OCI-LY1 (cell line): ENCODE results near the gene XIRP1.

Experiments
- H2AFZ ChIP-seq: fragments of 200-600 bp; sonication (generic), shearing (Covaris generic); 2 replicates; pipeline ENCODE4 v1.6.0; 2014; ENCODE audit warnings: antibody characterized with exemption, mild to moderate bottlenecking, low read length
- H3F3A ChIP-seq: fragments of 200-600 bp; sonication (generic), shearing (Covaris generic); 2 replicates; pipeline ENCODE4 v1.6.0; 2014; ENCODE audit warnings: mild to moderate bottlenecking, antibody characterized with exemption, low read length, moderate library complexity; ENCODE audit not compliant: insufficient read depth
- H3K27ac ChIP-seq: fragments of 200-600 bp; sonication (generic); 2 replicates; pipeline ENCODE4 v1.5.1; 2014; ENCODE audit warnings: low read length, mixed run types, mild to moderate bottlenecking, low read depth; ENCODE audit not compliant: poor library complexity, severe bottlenecking
- H3K27me3 ChIP-seq: fragments of 200-600 bp; sonication (generic); 2 replicates; pipeline ENCODE4 v1.6.0; 2014; ENCODE audit warnings: antibody characterized with exemption, mild to moderate bottlenecking, low read length, moderate library complexity; ENCODE audit not compliant: insufficient read depth
- H3K36me3 ChIP-seq: fragments of 200-600 bp; sonication (generic); 2 replicates; pipeline ENCODE4 v1.6.1; 2014; ENCODE audit warnings: mild to moderate bottlenecking, antibody characterized with exemption, low read length, moderate library complexity, mixed read lengths; ENCODE audit not compliant: insufficient read depth
- H3K4me1 ChIP-seq: fragments of 200-600 bp; sonication (generic); 2 replicates; pipeline ENCODE4 v1.5.1; 2014; ENCODE audit warnings: mild to moderate bottlenecking, low read length, moderate library complexity; ENCODE audit not compliant: insufficient read depth, severe bottlenecking
- H3K4me2 ChIP-seq: fragments of 200-600 bp; sonication (generic), shearing (Covaris generic); 2 replicates; pipeline ENCODE4 v1.6.1; 2014; ENCODE audit warnings: low read length
- H3K4me3 ChIP-seq: fragments of 200-600 bp; sonication (generic); 2 replicates; pipeline ENCODE4 v1.5.1; 2014; ENCODE audit warnings: low read length, low read depth, mild to moderate bottlenecking, mixed read lengths; ENCODE audit not compliant: poor library complexity, severe bottlenecking
- H3K79me2 ChIP-seq: fragments of 200-600 bp; shearing (Covaris generic); 2 replicates; pipeline ENCODE4 v1.6.1; 2016; ENCODE audit warnings: mixed run types, low read length, mixed read lengths; ENCODE audit not compliant: insufficient read depth
- H3K9ac ChIP-seq: fragments of 200-600 bp; sonication (generic), shearing (Covaris generic); 2 replicates; pipeline ENCODE4 v1.6.1; 2014; ENCODE audit warnings: mild to moderate bottlenecking, low read length, mixed read lengths
- H3K9me2 ChIP-seq: fragments of 200-600 bp; sonication (generic), shearing (Covaris generic); 2 replicates; pipeline ENCODE4 v1.6.1; 2014; ENCODE audit warnings: low read depth, mild to moderate bottlenecking, low read length, mixed read lengths
- H3K9me3 ChIP-seq: fragments of 200-600 bp; shearing (Covaris generic); 2 replicates; pipeline ENCODE4 v1.6.1; 2014; ENCODE audit warnings: low read length, mixed read lengths
- H4K20me1 ChIP-seq: fragments of 200-600 bp; sonication (generic), shearing (Covaris generic); 2 replicates; pipeline ENCODE4 v1.6.0; 2016; ENCODE audit warnings: mild to moderate bottlenecking, low read length; ENCODE audit not compliant: insufficient read depth
- CTCF ChIP-seq: fragments of 200-600 bp; sonication (generic), shearing (Covaris generic); IDR thresholded peaks from 2 replicates; pipeline ENCODE4 v1.5.1; 2017; ENCODE audit warnings: mild to moderate bottlenecking, antibody characterized with exemption, low read length, moderate library complexity, mixed read lengths
- EZH2 ChIP-seq: fragments of 200-600 bp; sonication (generic), shearing (Covaris generic); IDR thresholded peaks from 2 replicates; pipeline ENCODE4 v1.8.0; 2017; ENCODE audit warnings: borderline replicate concordance, mixed run types, mild to moderate bottlenecking, antibody characterized with exemption, low read length, moderate library complexity, mixed read lengths

XIRP1 gene

GRCh38 chr3:39146083-39146501 is 46.3 kb downstream of the XIRP1 start:
- no peaks in the 10 kb centered on the region for H3F3A ChIP-seq
- peak overlapping the region; percentile 55 for H3K4me3 ChIP-seq
- peak overlapping the region; percentile 84; the same call in 1 of the 2 replicates for H3K4me2 ChIP-seq
- no peaks in the 10 kb centered on the region for H3K27me3 ChIP-seq
- no peak overlapping the region for H3K9ac ChIP-seq
- no peaks in the 10 kb centered on the region for H3K9me3 ChIP-seq
- no peaks in the 10 kb centered on the region for H4K20me1 ChIP-seq
- TF ChIP-seq CTCF (no peak), EZH2 (no peak)
- H3K36me3 ChIP-seq: peaks cover 44% of the 10 kb centered on the region
- no peaks in the 10 kb centered on the region for H3K9me2 ChIP-seq
- peak overlapping the region; percentile 94 for H3K27ac ChIP-seq
- H2AFZ ChIP-seq: no peak overlapping the region
- peaks cover 71% of the 10 kb centered on the region for H3K4me1 ChIP-seq
- H3K79me2 ChIP-seq: no peaks in the 10 kb centered on the region

- H3K4me3 ChIP-seq: no peak overlapping the region
- no peaks in the 10 kb centered on the region for H3K79me2 ChIP-seq
- peaks cover 56% of the 10 kb centered on the region for H3K36me3 ChIP-seq
- no peak overlapping the region for H2AFZ ChIP-seq
- no peaks in the 10 kb centered on the region for H3K9me3 ChIP-seq
- no peak overlapping the region for H3K4me2 ChIP-seq
- no peak overlapping the region for H3K27ac ChIP-seq
- H4K20me1 ChIP-seq: no peaks in the 10 kb centered on the region
- no peaks in the 10 kb centered on the region for H3F3A ChIP-seq
- no peak for TF ChIP-seq CTCF
- TF ChIP-seq EZH2: no peak
- no peaks in the 10 kb centered on the region for H3K9me2 ChIP-seq
- H3K27me3 ChIP-seq: no peaks in the 10 kb centered on the region
- peaks cover 60% of the 10 kb centered on the region for H3K4me1 ChIP-seq
- no peak overlapping the region for H3K9ac ChIP-seq
Observed at GRCh38 chr3:39144748-39145380, 47.5 kb downstream of the XIRP1 start.

- peaks cover 56% of the 10 kb centered on the region for H3K36me3 ChIP-seq
- TF ChIP-seq EZH2: no peak
- no peak for TF ChIP-seq CTCF
- no peaks in the 10 kb centered on the region for H3F3A ChIP-seq
- peaks cover 53% of the 10 kb centered on the region for H3K4me1 ChIP-seq
- no peak overlapping the region for H3K4me2 ChIP-seq
- H3K27ac ChIP-seq: no peak overlapping the region
- no peaks in the 10 kb centered on the region for H3K9me3 ChIP-seq
- H4K20me1 ChIP-seq: no peaks in the 10 kb centered on the region
- no peak overlapping the region for H3K9ac ChIP-seq
- H3K4me3 ChIP-seq: no peak overlapping the region
- no peak overlapping the region for H2AFZ ChIP-seq
- no peaks in the 10 kb centered on the region for H3K27me3 ChIP-seq
- no peaks in the 10 kb centered on the region for H3K9me2 ChIP-seq
- H3K79me2 ChIP-seq: no peaks in the 10 kb centered on the region
Observed at GRCh38 chr3:39144095-39144747, 48.2 kb downstream of the XIRP1 start.
